Suprapubic skin (tissue), 3 donors: ENCODE measurements around the gene GRIN2A.

Experiments used
- POLR2AphosphoS5 ChIP-seq, 3 donors: sonication (generic); formaldehyde crosslinking; IDR thresholded peaks; one replicate each; pipeline ENCODE4 v1.6.1; 2017; ENCODE audit warnings: antibody characterized with exemption in 3 of 3
- TF ChIP-seq, protein P1 (sequence below), 2 donors: fragments of 200-600 bp in 1 of 2; fragments of 450-650 bp in 1 of 2; sonication (generic) in 1 of 2; IDR thresholded peaks; one replicate each; pipeline ENCODE4 v1.5.1; 2016 to 2019; ENCODE audit warnings: antibody characterized with exemption in 2 of 2, mild to moderate bottlenecking in 1 of 2, moderate library complexity in 1 of 2

DNA sequence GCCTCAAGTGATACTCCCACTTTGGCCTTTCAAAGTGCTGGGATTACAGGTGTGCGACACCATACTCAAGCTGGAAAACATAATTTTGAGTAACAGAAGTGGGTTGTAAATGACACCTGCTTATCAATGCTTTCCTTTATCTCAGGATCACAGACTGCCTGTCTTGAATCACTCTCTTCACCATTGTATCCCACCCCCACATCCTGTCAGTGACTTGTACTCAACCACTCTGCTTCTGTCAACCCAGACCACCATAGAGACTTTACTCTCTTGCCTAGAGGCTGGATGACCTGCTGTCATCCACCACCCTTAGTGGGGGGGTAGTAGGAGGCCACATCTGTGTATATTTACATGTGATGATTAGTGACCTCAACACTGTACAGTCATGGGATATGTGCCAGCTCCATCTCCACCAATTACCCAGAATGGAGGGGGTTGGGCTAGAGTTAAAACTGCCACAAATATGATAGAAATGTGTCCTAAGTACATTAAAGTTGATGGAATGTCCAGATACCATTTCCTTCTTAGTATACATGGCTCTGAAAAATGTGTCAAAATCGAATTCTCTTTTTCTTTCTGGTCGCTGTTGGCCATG is 338.7 kb downstream of the GRIN2A start:
- TF ChIP-seq, protein P1, sequence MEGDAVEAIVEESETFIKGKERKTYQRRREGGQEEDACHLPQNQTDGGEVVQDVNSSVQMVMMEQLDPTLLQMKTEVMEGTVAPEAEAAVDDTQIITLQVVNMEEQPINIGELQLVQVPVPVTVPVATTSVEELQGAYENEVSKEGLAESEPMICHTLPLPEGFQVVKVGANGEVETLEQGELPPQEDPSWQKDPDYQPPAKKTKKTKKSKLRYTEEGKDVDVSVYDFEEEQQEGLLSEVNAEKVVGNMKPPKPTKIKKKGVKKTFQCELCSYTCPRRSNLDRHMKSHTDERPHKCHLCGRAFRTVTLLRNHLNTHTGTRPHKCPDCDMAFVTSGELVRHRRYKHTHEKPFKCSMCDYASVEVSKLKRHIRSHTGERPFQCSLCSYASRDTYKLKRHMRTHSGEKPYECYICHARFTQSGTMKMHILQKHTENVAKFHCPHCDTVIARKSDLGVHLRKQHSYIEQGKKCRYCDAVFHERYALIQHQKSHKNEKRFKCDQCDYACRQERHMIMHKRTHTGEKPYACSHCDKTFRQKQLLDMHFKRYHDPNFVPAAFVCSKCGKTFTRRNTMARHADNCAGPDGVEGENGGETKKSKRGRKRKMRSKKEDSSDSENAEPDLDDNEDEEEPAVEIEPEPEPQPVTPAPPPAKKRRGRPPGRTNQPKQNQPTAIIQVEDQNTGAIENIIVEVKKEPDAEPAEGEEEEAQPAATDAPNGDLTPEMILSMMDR (IDR thresholded peaks at IDR 0.05), result no peak
- no peak for TF ChIP-seq POLR2AphosphoS5 (IDR thresholded peaks at IDR 0.05)
